Stimulated activated naive CD8-positive, alpha-beta T cell treated with anti-CD3 and anti-CD28 coated beads, Interleukin-15, Interleukin-2, amounts not matched to agents 100 ng/mL and 50 ng/mL, for 24 hours (primary cell): Measurements from ENCODE around the gene FBXL7.
"Not testable (repeated sequence)": the region's sequence is repeated elsewhere in the genome, so short reads cannot be mapped to it uniquely, and the experiment has no call there.

Source experiments
- H3K27ac Mint-ChIP-seq: one replicate; pipeline ENCODE4 v1.8.0; 2021; ENCODE audit warnings: mild to moderate bottlenecking, mixed read lengths
- H3K27me3 Mint-ChIP-seq: one replicate; pipeline ENCODE4 v1.8.0; 2021; ENCODE audit warnings: mixed read lengths
- H3K36me3 Mint-ChIP-seq: one replicate; pipeline ENCODE4 v1.8.0; 2021; ENCODE audit warnings: low read depth, mixed read lengths
- H3K4me1 Mint-ChIP-seq: one replicate; pipeline ENCODE4 v1.8.0; 2021; ENCODE audit warnings: low read depth, mixed read lengths
- H3K4me3 Mint-ChIP-seq: one replicate; pipeline ENCODE4 v1.8.0; 2021; ENCODE audit warnings: mild to moderate bottlenecking, mixed read lengths
- H3K9me3 Mint-ChIP-seq: one replicate; pipeline ENCODE4 v1.8.0; 2021; ENCODE audit warnings: mixed read lengths

The FBXL7 gene

DNA sequence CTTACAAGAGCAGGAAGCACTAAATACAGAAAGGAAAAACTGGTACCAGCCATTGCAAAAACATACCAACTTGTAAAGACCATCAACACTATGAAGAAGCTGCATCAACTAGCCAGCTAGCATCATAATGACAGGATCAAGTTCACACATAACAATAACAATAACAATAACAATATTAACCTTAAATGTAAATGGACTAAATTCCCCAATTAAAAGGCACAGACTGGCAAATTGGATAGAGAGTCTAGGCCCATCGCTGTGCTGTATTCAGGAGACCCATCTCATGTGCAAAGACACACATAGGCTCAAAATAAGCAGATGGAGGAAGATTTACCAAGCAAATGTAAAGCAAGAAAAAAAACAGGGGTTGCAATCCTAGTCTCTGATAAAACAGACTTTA lies 372.3 kb downstream of the FBXL7 start:
- peaks cover 26% of the 10 kb centered on the region for H3K9me3 Mint-ChIP-seq
- not testable (repeated sequence) for H3K36me3 Mint-ChIP-seq, H3K27me3 Mint-ChIP-seq, H3K27ac Mint-ChIP-seq, H3K4me1 Mint-ChIP-seq, H3K4me3 Mint-ChIP-seq

DNA sequence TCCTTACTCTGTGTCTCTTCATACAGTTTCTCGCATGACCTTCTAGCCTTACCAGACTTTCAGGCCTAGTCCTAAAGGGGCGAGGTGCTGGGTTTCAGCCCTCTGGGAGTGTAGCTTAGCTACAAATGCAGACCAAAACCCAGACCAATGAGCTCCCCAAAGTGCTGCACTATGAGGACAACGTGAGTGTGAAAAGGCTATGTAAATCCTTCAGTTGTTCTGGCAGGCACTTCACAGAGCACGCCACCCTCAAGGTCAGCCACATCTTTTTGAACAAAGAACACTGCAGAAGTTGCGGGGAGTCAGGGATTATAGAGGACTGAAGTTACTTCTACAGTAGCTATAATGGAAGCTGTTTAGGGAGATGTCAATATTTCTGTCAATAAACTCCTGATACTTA lies 377.9 kb downstream of the FBXL7 start:
- H3K9me3 Mint-ChIP-seq, result peaks cover 21% of the 10 kb centered on the region
- no peak overlapping the region for H3K27ac Mint-ChIP-seq
- no peak overlapping the region for H3K4me3 Mint-ChIP-seq
- no peaks in the 10 kb centered on the region for H3K36me3 Mint-ChIP-seq
- H3K4me1 Mint-ChIP-seq, result no peaks in the 10 kb centered on the region
- H3K27me3 Mint-ChIP-seq, result no peaks in the 10 kb centered on the region

DNA sequence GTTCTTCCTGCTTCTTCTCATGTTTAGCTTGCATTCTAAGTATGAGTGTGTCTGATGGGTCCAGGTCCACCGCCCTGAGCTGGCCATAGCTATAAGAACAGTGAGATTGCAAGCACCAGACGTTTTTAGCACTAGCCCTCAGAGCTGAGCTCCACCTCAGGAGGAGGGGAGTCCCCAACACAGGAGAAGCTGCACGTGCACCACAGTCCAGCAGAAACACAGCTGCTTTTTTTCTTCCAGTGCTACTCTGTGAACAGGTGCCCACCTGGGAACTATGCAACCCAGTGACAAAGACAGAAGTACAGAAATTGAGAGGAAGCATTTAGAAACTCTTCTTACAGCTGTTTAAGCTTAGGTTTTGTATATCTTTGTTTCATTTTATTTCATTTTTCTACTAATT lies 380.2 kb downstream of the FBXL7 start:
- no peaks in the 10 kb centered on the region for H3K27me3 Mint-ChIP-seq
- no peak overlapping the region for H3K4me3 Mint-ChIP-seq
- H3K9me3 Mint-ChIP-seq, result peaks cover 17% of the 10 kb centered on the region
- H3K27ac Mint-ChIP-seq, result no peak overlapping the region
- no peaks in the 10 kb centered on the region for H3K4me1 Mint-ChIP-seq
- no peaks in the 10 kb centered on the region for H3K36me3 Mint-ChIP-seq

- H3K27me3 Mint-ChIP-seq, result no peaks in the 10 kb centered on the region
- H3K9me3 Mint-ChIP-seq, result peaks cover 17% of the 10 kb centered on the region
- no peak overlapping the region for H3K4me3 Mint-ChIP-seq
- no peaks in the 10 kb centered on the region for H3K4me1 Mint-ChIP-seq
- H3K27ac Mint-ChIP-seq, result no peak overlapping the region
- H3K36me3 Mint-ChIP-seq, result no peaks in the 10 kb centered on the region
Measured at GRCh38 chr5:15885156-15885555, 385.2 kb downstream of the FBXL7 start.

GRCh38 chr5:15886156-15886555 lies 386.2 kb downstream of the FBXL7 start:
- Mint-ChIP-seq H3K27ac (no peak overlapping the region), H3K27me3 (no peaks in the 10 kb centered on the region), H3K4me3 (no peak overlapping the region), H3K36me3 (no peaks in the 10 kb centered on the region), H3K9me3 (peaks cover 16% of the 10 kb centered on the region), H3K4me1 (no peaks in the 10 kb centered on the region)

DNA sequence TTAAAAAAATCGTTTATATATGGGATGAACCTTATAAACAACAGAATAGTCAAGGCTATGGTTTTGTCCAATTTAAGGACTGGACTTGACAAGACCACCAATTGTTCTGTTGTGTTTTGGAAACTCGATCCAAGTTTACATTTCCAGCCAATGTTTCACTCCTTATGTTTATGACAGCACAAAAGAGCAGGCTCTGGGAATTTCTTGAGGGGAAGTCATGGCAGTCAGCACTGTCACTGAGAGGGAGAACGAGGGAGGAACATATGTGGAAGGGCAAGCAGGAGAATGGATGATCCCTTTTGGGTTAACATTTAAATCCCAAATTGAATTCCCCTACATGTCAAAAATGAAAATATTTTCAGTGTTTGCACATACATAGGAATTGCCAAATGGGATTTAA lies 387.1 kb downstream of the FBXL7 start:
- H3K4me1 Mint-ChIP-seq, result no peaks in the 10 kb centered on the region
- no peaks in the 10 kb centered on the region for H3K27me3 Mint-ChIP-seq
- H3K4me3 Mint-ChIP-seq, result no peak overlapping the region
- H3K9me3 Mint-ChIP-seq, result peaks cover 8% of the 10 kb centered on the region
- no peaks in the 10 kb centered on the region for H3K36me3 Mint-ChIP-seq
- H3K27ac Mint-ChIP-seq, result no peak overlapping the region

- no peaks in the 10 kb centered on the region for H3K27me3 Mint-ChIP-seq
- H3K4me3 Mint-ChIP-seq, result no peak overlapping the region
- no peaks in the 10 kb centered on the region for H3K36me3 Mint-ChIP-seq
- no peaks in the 10 kb centered on the region for H3K4me1 Mint-ChIP-seq
- H3K9me3 Mint-ChIP-seq, result peaks cover 4% of the 10 kb centered on the region
- H3K27ac Mint-ChIP-seq, result no peak overlapping the region
Measured at GRCh38 chr5:15889001-15889400, 389.0 kb downstream of the FBXL7 start.

GRCh38 chr5:15893866-15894265 lies 393.9 kb downstream of the FBXL7 start:
- H3K4me3 Mint-ChIP-seq, result no peak overlapping the region
- H3K9me3 Mint-ChIP-seq, result peaks cover 5% of the 10 kb centered on the region
- no peaks in the 10 kb centered on the region for H3K27me3 Mint-ChIP-seq
- H3K36me3 Mint-ChIP-seq, result no peaks in the 10 kb centered on the region
- no peak overlapping the region for H3K27ac Mint-ChIP-seq
- no peaks in the 10 kb centered on the region for H3K4me1 Mint-ChIP-seq

DNA sequence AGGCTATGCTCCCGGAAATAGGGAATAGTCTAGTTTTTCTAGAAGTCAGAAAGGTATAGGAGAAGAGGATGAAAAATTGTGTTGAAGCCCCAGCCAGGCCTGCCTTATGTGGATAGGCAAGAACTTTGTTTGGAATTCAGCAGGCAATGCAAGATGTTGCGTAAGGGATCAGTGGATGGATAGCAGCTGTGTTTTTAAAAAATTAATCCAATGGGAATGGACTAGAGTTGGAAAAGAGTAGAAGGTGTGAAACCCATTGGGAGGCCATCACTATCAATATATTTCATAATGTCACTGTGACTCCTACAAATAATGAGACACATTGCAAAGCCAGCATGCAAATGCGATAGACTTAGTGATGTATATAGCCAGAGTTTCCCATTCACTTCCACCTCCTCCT lies 397.7 kb downstream of the FBXL7 start:
- Mint-ChIP-seq H3K4me1 (no peaks in the 10 kb centered on the region), H3K36me3 (no peaks in the 10 kb centered on the region), H3K27ac (no peak overlapping the region), H3K9me3 (peaks cover 5% of the 10 kb centered on the region), H3K27me3 (no peaks in the 10 kb centered on the region), H3K4me3 (no peak overlapping the region)

DNA sequence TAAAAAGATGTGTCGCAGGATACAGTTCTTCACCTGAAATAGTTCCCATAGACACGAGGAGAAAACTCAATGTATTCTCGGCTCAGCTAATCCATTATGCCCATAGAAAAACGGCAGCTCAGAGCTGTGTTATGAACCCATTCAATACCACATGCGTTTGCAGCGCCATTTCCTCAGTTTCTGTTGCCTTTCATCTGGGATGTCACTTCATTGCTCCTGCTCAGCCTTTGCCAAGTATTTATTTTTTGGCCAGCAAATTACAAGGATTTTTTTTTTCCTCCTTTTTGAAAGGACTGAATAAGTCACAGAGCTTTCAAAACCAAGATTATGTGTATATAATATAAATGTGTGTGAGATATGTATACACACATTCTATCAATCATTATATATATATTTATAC lies 398.7 kb downstream of the FBXL7 start:
- Mint-ChIP-seq H3K4me1 (no peaks in the 10 kb centered on the region), H3K36me3 (no peaks in the 10 kb centered on the region), H3K4me3 (no peak overlapping the region), H3K9me3 (peaks cover 5% of the 10 kb centered on the region), H3K27me3 (no peaks in the 10 kb centered on the region), H3K27ac (no peak overlapping the region)

DNA sequence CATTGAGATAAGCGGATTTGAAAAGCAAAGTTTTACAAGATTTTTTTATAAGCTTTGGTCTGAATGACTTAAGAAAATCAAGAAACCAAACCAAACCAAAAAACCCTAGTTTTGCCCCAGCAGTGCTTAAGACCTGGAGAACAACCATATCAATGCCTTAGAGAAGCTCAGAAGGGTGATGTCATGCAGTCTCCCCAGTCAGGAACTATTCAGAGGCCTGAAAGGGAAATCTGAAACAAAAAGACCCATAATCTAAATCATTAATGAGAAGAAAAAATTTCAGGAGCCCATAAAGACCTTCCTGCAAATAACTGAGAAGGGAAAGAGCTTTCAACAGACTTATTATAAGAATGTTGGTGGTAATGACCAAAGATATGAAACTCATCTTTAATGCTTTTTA lies 399.5 kb downstream of the FBXL7 start:
- no peaks in the 10 kb centered on the region for H3K36me3 Mint-ChIP-seq
- peaks cover 5% of the 10 kb centered on the region for H3K9me3 Mint-ChIP-seq
- no peak overlapping the region for H3K27ac Mint-ChIP-seq
- no peak overlapping the region for H3K4me3 Mint-ChIP-seq
- no peaks in the 10 kb centered on the region for H3K27me3 Mint-ChIP-seq
- no peaks in the 10 kb centered on the region for H3K4me1 Mint-ChIP-seq

GRCh38 chr5:15901151-15901550 lies 401.2 kb downstream of the FBXL7 start:
- Mint-ChIP-seq H3K27ac (no peak overlapping the region), H3K27me3 (no peaks in the 10 kb centered on the region), H3K4me1 (no peaks in the 10 kb centered on the region), H3K36me3 (no peaks in the 10 kb centered on the region), H3K9me3 (peaks cover 5% of the 10 kb centered on the region), H3K4me3 (no peak overlapping the region)

GRCh38 chr5:15902066-15902465 lies 402.1 kb downstream of the FBXL7 start:
- Mint-ChIP-seq H3K4me3 (no peak overlapping the region), H3K27ac (no peak overlapping the region), H3K36me3 (no peaks in the 10 kb centered on the region), H3K4me1 (no peaks in the 10 kb centered on the region), H3K9me3 (peaks cover 5% of the 10 kb centered on the region), H3K27me3 (no peaks in the 10 kb centered on the region)

DNA sequence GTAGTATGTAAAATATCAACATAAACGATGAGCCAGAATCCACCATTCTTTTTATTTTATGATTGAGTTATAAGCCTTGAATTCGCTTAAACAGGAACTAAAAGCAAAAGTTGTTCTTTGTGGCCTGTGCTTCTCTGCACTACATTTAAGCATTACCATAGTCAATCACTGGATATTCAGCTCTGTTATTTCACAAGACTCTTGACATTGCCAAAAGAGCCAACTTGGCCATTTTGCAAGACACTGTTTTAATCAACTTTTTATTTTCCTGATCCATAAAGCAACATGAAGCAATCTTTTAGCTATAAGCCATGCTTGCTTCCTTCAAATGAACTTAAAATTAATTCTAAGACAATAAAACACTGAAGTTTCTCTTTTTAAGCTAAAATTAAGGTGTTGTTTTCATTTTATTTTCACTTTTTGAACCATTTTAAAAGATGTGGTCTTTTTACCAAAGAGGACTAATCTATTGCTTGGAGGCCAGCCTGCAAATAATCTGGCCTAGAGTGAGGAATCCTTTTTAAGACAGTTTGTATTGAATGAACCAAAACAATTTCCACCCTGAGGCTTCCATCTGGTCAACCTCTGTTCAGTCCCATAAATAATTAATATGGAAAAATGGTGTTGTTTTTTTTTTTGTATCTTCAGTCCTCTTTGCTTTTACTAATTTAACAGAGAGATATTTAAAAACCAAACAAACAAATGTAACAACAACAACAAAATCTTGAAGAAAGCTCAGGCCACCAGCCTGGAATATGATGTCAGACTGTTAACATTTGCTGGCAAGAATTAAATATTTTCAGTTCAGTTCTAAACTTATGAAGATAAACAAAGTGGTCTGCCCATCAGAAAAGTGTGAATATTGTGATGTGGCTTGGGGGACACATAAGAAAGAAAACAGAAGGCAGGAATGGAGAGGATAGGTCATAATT lies 405.2 kb downstream of the FBXL7 start:
- no peaks in the 10 kb centered on the region for H3K36me3 Mint-ChIP-seq

DNA sequence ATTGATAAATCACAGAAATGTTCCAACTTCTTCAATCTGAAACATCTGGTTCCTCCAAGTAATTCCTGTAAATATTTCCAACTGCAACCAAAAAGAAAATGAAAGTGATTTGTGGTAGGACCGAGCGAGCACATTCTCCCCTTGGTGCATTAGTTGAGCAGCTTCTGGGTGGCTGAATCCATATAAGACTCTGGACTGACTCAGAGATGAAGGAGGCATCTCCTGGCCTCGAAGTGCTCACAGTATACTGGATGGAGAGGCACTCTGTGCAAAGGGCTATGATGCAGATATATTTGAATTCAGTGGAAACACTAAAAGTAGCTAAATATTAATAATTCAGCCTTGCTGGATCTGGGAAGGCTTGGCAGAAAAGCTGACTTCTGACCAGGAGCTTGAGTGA lies 414.7 kb downstream of the FBXL7 start:
- Mint-ChIP-seq H3K4me3 (no peak overlapping the region), H3K27ac (no peak overlapping the region), H3K36me3 (no peaks in the 10 kb centered on the region), H3K4me1 (no peaks in the 10 kb centered on the region), H3K27me3 (no peaks in the 10 kb centered on the region), H3K9me3 (peaks cover 6% of the 10 kb centered on the region)

More for the DNA sequence above, 405.2 kb downstream of the FBXL7 start:
- H3K9me3 Mint-ChIP-seq, result no peaks in the 10 kb centered on the region
- H3K27ac Mint-ChIP-seq, result no peak overlapping the region
- no peaks in the 10 kb centered on the region for H3K27me3 Mint-ChIP-seq
- no peaks in the 10 kb centered on the region for H3K4me1 Mint-ChIP-seq
- H3K4me3 Mint-ChIP-seq, result no peak overlapping the region

DNA sequence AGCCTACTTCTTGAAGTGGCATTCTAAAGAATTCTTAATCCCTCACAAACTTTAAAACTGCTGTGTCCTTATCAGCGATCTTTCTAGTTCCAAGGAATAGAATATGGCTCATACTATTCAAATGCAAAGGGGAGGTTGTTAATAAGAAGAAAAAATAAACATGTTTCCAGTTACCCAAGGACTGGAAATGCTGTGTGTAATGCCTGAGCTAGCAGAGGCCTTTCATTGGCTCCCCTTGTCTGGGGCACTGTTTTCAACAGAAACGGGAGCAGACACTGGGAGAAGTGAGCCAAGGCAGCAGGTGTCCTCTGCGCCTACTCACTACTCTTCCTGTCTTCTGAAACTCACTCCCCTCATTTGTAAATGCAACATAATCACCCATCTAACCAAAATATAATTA lies 426.6 kb downstream of the FBXL7 start:
- H3K9me3 Mint-ChIP-seq, result peaks cover 7% of the 10 kb centered on the region
- H3K4me3 Mint-ChIP-seq, result no peak overlapping the region
- H3K27ac Mint-ChIP-seq, result no peak overlapping the region
- no peaks in the 10 kb centered on the region for H3K27me3 Mint-ChIP-seq
- H3K4me1 Mint-ChIP-seq, result no peaks in the 10 kb centered on the region
- H3K36me3 Mint-ChIP-seq, result no peaks in the 10 kb centered on the region
